Endothelial cell of hepatic sinusoid (primary cell): Measurements from ENCODE around the gene SDSL.

Source experiments
- in situ Hi-C: cut with HindIII; loops from 2 replicates; pipeline ENCODE4 v1.10.0; 2017; ENCODE audit warnings: low sequenced_read_pairs

Gene SDSL

DNA sequence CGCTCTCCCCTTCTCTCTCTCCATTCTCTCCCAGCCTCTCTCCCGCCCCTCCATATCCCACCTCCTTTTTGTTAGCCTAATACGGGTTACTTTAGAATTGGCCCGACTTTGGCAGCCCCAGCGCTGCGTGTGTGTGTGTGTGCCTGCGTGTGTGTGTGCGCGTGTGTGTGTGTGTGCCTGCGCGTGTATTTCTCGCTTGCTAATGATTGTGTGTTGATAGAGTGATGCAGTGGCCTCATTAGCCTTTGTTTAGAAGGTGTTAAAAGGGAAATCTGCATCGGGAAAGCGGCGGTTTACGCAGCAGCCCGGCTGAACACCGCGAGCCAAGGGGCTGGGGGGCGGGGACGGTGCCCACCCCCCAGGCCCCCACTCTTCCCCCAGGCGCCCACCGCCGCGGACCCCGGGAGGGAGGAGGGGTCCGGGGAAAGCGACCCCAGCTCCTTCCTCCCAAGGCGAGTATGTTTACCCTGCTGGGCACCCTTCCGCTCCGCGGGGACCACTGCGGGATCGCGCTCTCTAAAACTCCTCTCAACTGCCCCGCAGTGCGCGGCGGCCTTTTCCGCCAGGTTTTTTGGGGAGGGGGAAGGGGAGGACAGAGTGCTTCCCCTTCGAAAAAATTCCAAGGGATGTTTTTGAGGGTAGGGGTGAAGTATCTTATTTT lies 56.3 kb downstream of the SDSL start:
- in situ Hi-C loops = loop anchor here (5.0 to 10.0 kb wide), 2 partner anchors 74 to 456 kb away; no protein-coding TSS in a partner anchor

DNA sequence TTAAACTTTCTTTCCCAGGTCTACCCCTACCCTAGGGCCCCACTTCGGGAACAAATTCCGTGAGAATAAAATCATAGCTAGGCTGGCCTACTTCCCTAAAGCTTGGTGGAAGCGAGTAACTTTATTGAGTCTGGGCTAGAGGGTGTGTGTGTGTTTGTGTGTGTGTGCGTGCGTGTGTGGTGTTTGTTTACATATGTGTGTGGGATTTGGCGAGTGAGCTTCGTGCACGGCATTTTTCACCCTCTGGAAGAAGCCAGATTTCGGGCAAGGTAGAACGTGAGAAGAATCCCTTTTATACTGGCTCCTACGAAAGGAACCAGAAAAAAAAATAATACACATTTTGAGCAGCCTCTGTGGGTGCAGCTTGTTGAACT lies 57.0 kb downstream of the SDSL start:
- in situ Hi-C loops = loop anchor here (5.0 to 10.0 kb wide), 2 partner anchors 73 to 456 kb away; no protein-coding TSS in a partner anchor

- in situ Hi-C loops = loop anchor here (5.0 to 10.0 kb wide), 2 partner anchors 73 to 455 kb away; no protein-coding TSS in a partner anchor
Observed at GRCh38 chr12:113479590-113480335, 57.6 kb downstream of the SDSL start.

DNA sequence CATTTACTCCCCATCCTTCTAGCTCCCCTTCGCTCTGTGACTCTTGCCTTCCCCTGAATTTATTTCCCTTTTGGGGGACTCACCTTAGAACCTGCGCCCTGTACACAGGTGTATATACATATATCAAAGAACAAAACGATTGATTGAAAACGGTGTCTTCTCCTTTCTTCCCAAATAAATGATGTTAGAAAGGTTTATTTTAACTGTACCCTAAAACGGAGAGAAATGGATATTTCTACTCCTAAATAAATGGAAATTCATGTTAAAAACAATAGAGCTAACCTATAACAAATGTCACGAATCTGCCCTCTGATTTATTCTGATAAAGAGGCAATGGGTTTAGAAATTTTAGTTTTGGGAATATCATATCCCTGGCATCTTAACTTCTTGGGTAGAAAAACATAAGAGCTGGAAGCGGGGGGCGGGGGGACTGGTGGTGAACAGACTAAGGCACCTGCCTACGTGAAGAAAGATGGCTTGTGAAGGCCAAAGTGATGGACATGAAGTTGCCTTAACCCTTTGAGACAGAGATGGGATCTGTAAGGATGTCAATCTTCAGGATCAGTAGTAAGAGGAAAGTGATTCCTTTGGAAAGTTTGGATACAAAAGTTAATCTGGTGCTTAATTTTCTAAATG lies 58.3 kb downstream of the SDSL start:
- in situ Hi-C loops = no loop called here

DNA sequence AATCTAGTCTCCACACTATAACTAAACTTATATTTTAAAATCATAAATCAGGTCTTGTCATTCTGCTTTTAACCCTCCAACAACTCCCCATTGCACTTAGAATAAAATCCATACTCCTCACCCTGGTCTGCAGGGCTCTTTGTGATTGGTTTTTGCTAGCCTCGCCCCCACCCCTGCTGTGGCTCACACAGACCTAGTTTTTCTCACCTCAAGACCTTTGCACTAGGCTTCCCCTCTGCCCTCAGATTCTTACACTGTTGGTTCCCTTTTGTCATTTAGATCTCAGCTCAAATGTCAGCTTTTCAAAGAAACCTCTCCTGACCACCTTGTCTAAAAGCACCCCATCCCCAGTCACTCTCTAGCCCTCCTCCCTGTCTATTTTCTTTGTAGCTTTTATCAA lies 60.2 kb downstream of the SDSL start:
- in situ Hi-C loops = no loop called here

DNA sequence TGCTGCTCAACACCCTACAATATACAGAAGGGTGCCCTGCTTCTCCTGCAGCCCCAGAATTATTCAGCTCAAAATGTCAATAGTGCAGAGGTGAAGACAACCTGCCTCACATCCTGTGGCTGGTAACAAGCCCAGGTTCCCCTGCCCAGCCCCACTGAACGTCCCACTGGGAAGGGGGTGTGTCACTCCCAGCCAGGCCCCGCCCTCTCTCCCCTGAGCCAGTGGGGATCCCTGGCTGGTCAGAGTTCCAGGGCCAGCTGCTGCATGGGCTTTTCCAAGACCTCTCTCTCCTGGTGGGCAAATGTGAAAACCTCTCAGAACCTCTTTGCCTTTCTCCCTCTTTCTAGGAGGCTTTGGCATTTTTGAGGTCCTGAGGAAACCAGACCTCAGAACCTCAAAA lies 63.1 kb downstream of the SDSL start:
- in situ Hi-C loops = no loop called here

- in situ Hi-C loops = no loop called here
Observed at GRCh38 chr12:113486722-113487121, 64.5 kb downstream of the SDSL start.
